ENCODE measurements around the gene MPC2.

DNA sequence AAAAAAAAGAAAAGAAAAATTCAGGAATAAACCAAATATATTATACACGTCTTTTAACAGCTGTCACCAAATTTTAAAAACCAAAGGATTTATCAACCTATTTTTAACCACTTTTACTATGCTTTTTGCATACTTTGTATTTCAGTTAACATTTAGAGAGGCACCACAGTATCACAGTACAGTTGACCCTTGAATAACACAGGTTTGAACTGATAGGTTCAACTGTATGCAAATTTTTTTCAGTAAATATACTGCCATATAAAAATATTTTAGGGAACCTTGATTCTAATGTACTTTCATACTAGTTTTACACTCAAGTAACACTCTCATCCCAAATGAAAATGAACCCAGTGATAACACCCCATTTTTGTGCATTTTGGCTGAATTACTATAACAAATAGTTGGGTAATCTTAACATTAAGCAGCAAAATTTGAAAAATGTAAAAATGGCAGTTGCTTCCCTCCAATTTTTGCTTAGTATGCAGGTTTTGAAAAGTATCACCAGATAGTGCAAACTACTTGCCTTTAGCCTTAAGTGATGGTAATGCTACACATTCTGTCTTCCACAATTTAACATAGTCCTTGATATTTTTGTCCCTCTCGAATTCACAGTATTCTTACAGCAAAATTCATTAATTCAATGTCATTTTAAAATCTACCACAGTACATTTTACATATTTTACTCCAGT lies 12.2 kb downstream of the MPC2 start:
- TF ChIP-seq, protein P1, sequence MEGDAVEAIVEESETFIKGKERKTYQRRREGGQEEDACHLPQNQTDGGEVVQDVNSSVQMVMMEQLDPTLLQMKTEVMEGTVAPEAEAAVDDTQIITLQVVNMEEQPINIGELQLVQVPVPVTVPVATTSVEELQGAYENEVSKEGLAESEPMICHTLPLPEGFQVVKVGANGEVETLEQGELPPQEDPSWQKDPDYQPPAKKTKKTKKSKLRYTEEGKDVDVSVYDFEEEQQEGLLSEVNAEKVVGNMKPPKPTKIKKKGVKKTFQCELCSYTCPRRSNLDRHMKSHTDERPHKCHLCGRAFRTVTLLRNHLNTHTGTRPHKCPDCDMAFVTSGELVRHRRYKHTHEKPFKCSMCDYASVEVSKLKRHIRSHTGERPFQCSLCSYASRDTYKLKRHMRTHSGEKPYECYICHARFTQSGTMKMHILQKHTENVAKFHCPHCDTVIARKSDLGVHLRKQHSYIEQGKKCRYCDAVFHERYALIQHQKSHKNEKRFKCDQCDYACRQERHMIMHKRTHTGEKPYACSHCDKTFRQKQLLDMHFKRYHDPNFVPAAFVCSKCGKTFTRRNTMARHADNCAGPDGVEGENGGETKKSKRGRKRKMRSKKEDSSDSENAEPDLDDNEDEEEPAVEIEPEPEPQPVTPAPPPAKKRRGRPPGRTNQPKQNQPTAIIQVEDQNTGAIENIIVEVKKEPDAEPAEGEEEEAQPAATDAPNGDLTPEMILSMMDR (conservative IDR thresholded peaks at IDR 0.05) = no peak
- TF ChIP-seq ZFX (IDR thresholded peaks at IDR 0.05) = no peak

All from C4-2B (cell line).